HepG2 (cell line): ENCODE results near the gene IKZF3. TPM values are rescaled to one million over a fixed set of nuclear protein-coding genes. Genes with fewer than 3 reads are reported as not detected.

Experiments
- ASH2L ChIP-seq: fragments of 300-600, 200-600 bp; sonication (generic); IDR thresholded peaks from 2 replicates; pipeline ENCODE4 v1.7.0; 2017; ENCODE audit warnings: low read depth, mild to moderate bottlenecking, moderate library complexity, mixed read lengths, low read length; ENCODE audit not compliant: insufficient read length
- ELF4 ChIP-seq: sonication (generic); formaldehyde crosslinking; IDR thresholded peaks from 2 replicates; pipeline ENCODE4 v1.5.0; 2020; ENCODE audit warnings: missing genetic modification reagents, mild to moderate bottlenecking, moderate library complexity, borderline replicate concordance
- HMG20A ChIP-seq: IDR thresholded peaks from 2 replicates; pipeline ENCODE4 v1.6.1; 2016; ENCODE audit warnings: borderline replicate concordance
- JARID2 ChIP-seq: sonication (generic); formaldehyde crosslinking; IDR thresholded peaks from 2 replicates; pipeline ENCODE4 v1.8.1; 2023; ENCODE audit warnings: missing genetic modification reagents, inconsistent platforms; ENCODE audit not compliant: insufficient replicate concordance
- KDM2A ChIP-seq: sonication (generic); formaldehyde crosslinking; IDR thresholded peaks from 2 replicates; pipeline ENCODE4 v1.4.0; 2020; ENCODE audit warnings: low read depth, missing genetic modification reagents, borderline replicate concordance
- NFYB ChIP-seq: sonication (generic); formaldehyde crosslinking; IDR thresholded peaks from 2 replicates; pipeline ENCODE4 v1.4.0; 2020; ENCODE audit warnings: missing genetic modification reagents
- PPARG ChIP-seq: conservative IDR thresholded peaks from 2 replicates; pipeline ENCODE4 v1.6.1; 2016; ENCODE audit warnings: missing biosample characterization, missing genetic modification reagents
- RBM22 ChIP-seq: fragments of 200-400 bp; formaldehyde crosslinking; optimal IDR thresholded peaks from 2 replicates; pipeline ENCODE3; 2017; ENCODE audit warnings: mild to moderate bottlenecking, low read length, moderate library complexity
- SIN3B ChIP-seq: fragments of 150-350 bp; IDR thresholded peaks from 2 replicates; pipeline ENCODE4 v1.6.1; 2014; ENCODE audit warnings: low read length
- XRCC5 ChIP-seq: fragments of 200-400 bp; formaldehyde crosslinking; optimal IDR thresholded peaks from 2 replicates; pipeline ENCODE3; 2017; ENCODE audit warnings: mild to moderate bottlenecking, low read length
- ZFP62 ChIP-seq: sonication (generic); formaldehyde crosslinking; IDR thresholded peaks from 2 replicates; pipeline ENCODE4 v1.4.0; 2020; ENCODE audit warnings: missing genetic modification reagents
- ZNF205 ChIP-seq: IDR thresholded peaks from 2 replicates; pipeline ENCODE4 v1.6.1; 2018; ENCODE audit warnings: missing biosample characterization, missing genetic modification reagents
- ZNF431 ChIP-seq: sonication (generic); formaldehyde crosslinking; IDR thresholded peaks from 2 replicates; pipeline ENCODE4 v1.9.0; 2022; ENCODE audit warnings: missing genetic modification reagents, low read depth, mild to moderate bottlenecking, borderline replicate concordance
- ZNF572 ChIP-seq: sonication (generic); formaldehyde crosslinking; IDR thresholded peaks from 2 replicates; pipeline ENCODE4 v1.5.1; 2020; ENCODE audit warnings: mild to moderate bottlenecking, missing genetic modification reagents
- ZNF605 ChIP-seq: sonication (generic); formaldehyde crosslinking; IDR thresholded peaks from 2 replicates; pipeline ENCODE4 v1.8.0; 2022; ENCODE audit warnings: mild to moderate bottlenecking, missing genetic modification reagents
- ZNF75D ChIP-seq: sonication (generic); formaldehyde crosslinking; IDR thresholded peaks from 2 replicates; pipeline ENCODE4 v1.8.1; 2023; ENCODE audit warnings: missing genetic modification reagents, mild to moderate bottlenecking, borderline replicate concordance
- polyA plus RNA-seq, 8 experiments: library from polyadenylated mRNA; depleted of rRNA in 3 of 8; stranded (reverse) in 7 of 8; unstranded in 1 of 8; fragments of >200 nt; fragmentation: Illumina TruSeq in 4 of 8; extraction: Trizol in 4 of 8; gene quantifications; 2 replicates each; pipeline versions ENCODE4 v1.2.1 to v1.2.3, GENCODE V29; 2011 to 2016; ENCODE audit warnings: low read depth in 4 of 8, missing spikeins in 1 of 8, mixed read lengths in 1 of 8; ENCODE audit not compliant: insufficient read depth in 1 of 8
- total RNA-seq, 5 experiments: library from RNA; depleted of rRNA; stranded (reverse); fragments of >200 nt; fragmentation: Illumina TruSeq; extraction: Trizol; gene quantifications; 2 replicates each; pipeline ENCODE4 v1.2.3, GENCODE V29; 2016; ENCODE audit warnings: low read depth in 1 of 5
- TF ChIP-seq, protein P1 (sequence below): sonication (generic); formaldehyde crosslinking; IDR thresholded peaks from 2 replicates; pipeline ENCODE4 v1.5.0; 2020; ENCODE audit warnings: mild to moderate bottlenecking, missing genetic modification reagents
- TF ChIP-seq, protein P2 (sequence below): sonication (generic); formaldehyde crosslinking; IDR thresholded peaks from 2 replicates; pipeline ENCODE4 v1.4.0; 2020; ENCODE audit warnings: missing genetic modification reagents, borderline replicate concordance
- TF ChIP-seq, protein P3 (sequence below): sonication (generic); formaldehyde crosslinking; IDR thresholded peaks from 2 replicates; pipeline ENCODE4 v1.5.0; 2020; ENCODE audit warnings: mild to moderate bottlenecking, missing genetic modification reagents, borderline replicate concordance

Gene IKZF3
- total and polyA plus RNA-seq, 2 of the 13 experiments (the other 11 are each of a cell fraction or from before 2014, with no cell fraction given): not detected

DNA sequence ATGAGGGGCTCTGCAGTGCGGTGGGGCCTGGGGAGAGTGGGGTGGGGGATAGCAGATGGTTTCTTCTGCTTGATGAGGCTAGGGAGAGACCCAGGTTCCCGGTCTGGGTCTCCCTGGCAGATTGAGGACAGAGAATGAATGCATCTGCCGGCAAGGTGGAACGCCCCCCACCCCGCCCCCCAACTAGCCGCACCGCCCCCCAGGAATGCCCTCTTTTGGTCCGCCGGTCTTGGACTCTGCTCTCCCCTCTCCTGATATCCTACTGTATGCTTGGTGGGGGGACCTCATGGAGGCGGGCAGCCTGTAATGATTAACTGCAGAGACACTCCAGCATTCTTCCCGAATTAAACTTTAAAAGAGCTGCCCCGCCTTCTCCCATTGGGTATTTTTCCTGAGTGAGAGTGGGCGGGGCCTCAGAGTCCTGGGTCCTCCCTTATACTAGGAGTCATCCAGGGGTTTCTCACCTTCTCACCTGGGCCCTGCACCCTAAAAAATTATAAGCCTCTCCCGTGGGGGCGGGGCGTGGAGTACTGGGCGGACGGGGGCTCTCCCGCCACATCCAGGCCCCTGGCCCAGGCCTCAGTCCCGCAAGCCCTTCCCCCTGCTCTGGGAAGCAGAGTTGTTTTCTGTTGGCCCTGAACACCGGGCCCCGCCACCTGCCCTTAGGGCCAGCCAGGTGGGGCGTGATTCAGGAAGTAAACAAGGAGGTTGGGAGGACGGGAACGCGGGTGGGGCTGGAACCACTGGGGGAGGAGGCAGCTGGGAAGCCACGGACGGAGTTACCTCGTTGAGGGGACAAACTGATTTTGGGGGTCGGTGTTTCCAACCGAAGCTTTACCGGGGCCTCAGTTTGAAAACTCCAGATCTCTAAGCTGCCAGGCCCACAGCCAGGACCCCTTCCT, 124.9 kb downstream of the IKZF3 start (continued):
- peak; percentile 91 for TF ChIP-seq JARID2 (CRISPR knock-in tag)
- TF ChIP-seq NFYB (CRISPR knock-in tag): peak; percentile 48
- TF ChIP-seq ZNF205 (CRISPR knock-in tag): no peak
- no peak for TF ChIP-seq RBM22
- TF ChIP-seq SIN3B: no peak
- TF ChIP-seq, protein P1, sequence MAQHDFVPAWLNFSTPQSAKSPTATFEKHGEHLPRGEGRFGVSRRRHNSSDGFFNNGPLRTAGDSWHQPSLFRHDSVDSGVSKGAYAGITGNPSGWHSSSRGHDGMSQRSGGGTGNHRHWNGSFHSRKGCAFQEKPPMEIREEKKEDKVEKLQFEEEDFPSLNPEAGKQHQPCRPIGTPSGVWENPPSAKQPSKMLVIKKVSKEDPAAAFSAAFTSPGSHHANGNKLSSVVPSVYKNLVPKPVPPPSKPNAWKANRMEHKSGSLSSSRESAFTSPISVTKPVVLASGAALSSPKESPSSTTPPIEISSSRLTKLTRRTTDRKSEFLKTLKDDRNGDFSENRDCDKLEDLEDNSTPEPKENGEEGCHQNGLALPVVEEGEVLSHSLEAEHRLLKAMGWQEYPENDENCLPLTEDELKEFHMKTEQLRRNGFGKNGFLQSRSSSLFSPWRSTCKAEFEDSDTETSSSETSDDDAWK: no peak
- TF ChIP-seq ELF4 (CRISPR knock-in tag): peak; percentile 84; the same call in 1 of the 2 replicates
- no peak for TF ChIP-seq ZNF572 (CRISPR knock-in tag)
- peak; percentile 91 for TF ChIP-seq ZNF605
- TF ChIP-seq, protein P2, sequence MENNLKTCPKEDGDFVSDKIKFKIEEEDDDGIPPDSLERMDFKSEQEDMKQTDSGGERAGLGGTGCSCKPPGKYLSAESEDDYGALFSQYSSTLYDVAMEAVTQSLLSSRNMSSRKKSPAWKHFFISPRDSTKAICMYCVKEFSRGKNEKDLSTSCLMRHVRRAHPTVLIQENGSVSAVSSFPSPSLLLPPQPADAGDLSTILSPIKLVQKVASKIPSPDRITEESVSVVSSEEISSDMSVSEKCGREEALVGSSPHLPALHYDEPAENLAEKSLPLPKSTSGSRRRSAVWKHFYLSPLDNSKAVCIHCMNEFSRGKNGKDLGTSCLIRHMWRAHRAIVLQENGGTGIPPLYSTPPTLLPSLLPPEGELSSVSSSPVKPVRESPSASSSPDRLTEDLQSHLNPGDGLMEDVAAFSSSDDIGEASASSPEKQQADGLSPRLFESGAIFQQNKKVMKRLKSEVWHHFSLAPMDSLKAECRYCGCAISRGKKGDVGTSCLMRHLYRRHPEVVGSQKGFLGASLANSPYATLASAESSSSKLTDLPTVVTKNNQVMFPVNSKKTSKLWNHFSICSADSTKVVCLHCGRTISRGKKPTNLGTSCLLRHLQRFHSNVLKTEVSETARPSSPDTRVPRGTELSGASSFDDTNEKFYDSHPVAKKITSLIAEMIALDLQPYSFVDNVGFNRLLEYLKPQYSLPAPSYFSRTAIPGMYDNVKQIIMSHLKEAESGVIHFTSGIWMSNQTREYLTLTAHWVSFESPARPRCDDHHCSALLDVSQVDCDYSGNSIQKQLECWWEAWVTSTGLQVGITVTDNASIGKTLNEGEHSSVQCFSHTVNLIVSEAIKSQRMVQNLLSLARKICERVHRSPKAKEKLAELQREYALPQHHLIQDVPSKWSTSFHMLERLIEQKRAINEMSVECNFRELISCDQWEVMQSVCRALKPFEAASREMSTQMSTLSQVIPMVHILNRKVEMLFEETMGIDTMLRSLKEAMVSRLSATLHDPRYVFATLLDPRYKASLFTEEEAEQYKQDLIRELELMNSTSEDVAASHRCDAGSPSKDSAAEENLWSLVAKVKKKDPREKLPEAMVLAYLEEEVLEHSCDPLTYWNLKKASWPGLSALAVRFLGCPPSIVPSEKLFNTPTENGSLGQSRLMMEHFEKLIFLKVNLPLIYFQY (CRISPR knock-in tag): peak; percentile 34; the same call in 1 of the 2 replicates
- no peak for TF ChIP-seq ZFP62 (CRISPR knock-in tag)
- peak; percentile 28; the same call in 1 of the 2 replicates for TF ChIP-seq ZNF431 (CRISPR knock-in tag)
- peak; percentile 84 for TF ChIP-seq KDM2A
- no peak; the same call in 1 of the 2 replicates for TF ChIP-seq PPARG
- peak; percentile 78 for TF ChIP-seq HMG20A (CRISPR knock-in tag)
- TF ChIP-seq, protein P3, sequence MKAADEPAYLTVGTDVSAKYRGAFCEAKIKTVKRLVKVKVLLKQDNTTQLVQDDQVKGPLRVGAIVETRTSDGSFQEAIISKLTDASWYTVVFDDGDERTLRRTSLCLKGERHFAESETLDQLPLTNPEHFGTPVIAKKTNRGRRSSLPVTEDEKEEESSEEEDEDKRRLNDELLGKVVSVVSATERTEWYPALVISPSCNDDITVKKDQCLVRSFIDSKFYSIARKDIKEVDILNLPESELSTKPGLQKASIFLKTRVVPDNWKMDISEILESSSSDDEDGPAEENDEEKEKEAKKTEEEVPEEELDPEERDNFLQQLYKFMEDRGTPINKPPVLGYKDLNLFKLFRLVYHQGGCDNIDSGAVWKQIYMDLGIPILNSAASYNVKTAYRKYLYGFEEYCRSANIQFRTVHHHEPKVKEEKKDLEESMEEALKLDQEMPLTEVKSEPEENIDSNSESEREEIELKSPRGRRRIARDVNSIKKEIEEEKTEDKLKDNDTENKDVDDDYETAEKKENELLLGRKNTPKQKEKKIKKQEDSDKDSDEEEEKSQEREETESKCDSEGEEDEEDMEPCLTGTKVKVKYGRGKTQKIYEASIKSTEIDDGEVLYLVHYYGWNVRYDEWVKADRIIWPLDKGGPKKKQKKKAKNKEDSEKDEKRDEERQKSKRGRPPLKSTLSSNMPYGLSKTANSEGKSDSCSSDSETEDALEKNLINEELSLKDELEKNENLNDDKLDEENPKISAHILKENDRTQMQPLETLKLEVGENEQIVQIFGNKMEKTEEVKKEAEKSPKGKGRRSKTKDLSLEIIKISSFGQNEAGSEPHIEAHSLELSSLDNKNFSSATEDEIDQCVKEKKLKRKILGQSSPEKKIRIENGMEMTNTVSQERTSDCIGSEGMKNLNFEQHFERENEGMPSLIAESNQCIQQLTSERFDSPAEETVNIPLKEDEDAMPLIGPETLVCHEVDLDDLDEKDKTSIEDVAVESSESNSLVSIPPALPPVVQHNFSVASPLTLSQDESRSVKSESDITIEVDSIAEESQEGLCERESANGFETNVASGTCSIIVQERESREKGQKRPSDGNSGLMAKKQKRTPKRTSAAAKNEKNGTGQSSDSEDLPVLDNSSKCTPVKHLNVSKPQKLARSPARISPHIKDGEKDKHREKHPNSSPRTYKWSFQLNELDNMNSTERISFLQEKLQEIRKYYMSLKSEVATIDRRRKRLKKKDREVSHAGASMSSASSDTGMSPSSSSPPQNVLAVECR (CRISPR knock-in tag): peak; percentile 81
- no peak for TF ChIP-seq ZNF75D (CRISPR knock-in tag)
- no peak for TF ChIP-seq XRCC5
- peak; percentile 79 for TF ChIP-seq ASH2L
